HUES6 (cell line): ENCODE data around the gene APIP.
"Not testable (repeated sequence)": the region's sequence is repeated elsewhere in the genome, so short reads cannot be mapped to it uniquely, and the experiment has no call there.

Experiments
- H3K27ac ChIP-seq: 2 replicates; pipeline ENCODE4 v1.7.0; 2013; ENCODE audit warnings: low read depth, mild to moderate bottlenecking, low read length, inconsistent platforms
- H3K27me3 ChIP-seq: 2 replicates; pipeline ENCODE4 v1.6.1; 2013; ENCODE audit warnings: low read length; ENCODE audit not compliant: control insufficient read depth, insufficient read depth
- H3K36me3 ChIP-seq: 2 replicates; pipeline ENCODE4 v1.6.1; 2013; ENCODE audit warnings: low read length; ENCODE audit not compliant: control insufficient read depth, insufficient read depth
- H3K4me1 ChIP-seq: 2 replicates; pipeline ENCODE4 v1.6.1; 2013; ENCODE audit warnings: low read length; ENCODE audit not compliant: control insufficient read depth, insufficient read depth
- H3K4me3 ChIP-seq: 2 replicates; pipeline ENCODE4 v1.5.1; 2013; ENCODE audit warnings: low read depth, low read length
- H3K9ac ChIP-seq: one replicate; pipeline ENCODE4 v1.6.1; 2013; ENCODE audit warnings: mild to moderate bottlenecking, low read length
- H3K9me3 ChIP-seq: 2 replicates; pipeline ENCODE4 v1.6.1; 2013; ENCODE audit warnings: low read depth, low read length; ENCODE audit not compliant: control insufficient read depth, insufficient read depth

The APIP gene

GRCh38 chr11:34921156-34921555 is 5.0 kb upstream of the APIP start:
- Histone ChIP-seq H3K36me3 (peaks cover 5% of the 10 kb centered on the region; the same call in 1 of the 2 replicates), H3K4me1 (peaks cover 11% of the 10 kb centered on the region), H3K9ac (no peak overlapping the region), H3K27me3 (no peaks in the 10 kb centered on the region), H3K27ac (no peak overlapping the region), H3K4me3 (no peak overlapping the region), H3K9me3 (no peaks in the 10 kb centered on the region)

- Histone ChIP-seq H3K9me3 (no peaks in the 10 kb centered on the region), H3K27me3 (no peaks in the 10 kb centered on the region), H3K4me3 (peak overlapping the region; percentile 89), H3K36me3 (peaks cover 15% of the 10 kb centered on the region), H3K27ac (peak overlapping the region; percentile 84; the same call in 1 of the 2 replicates), H3K9ac (peak overlapping the region; percentile 95), H3K4me1 (peaks cover 13% of the 10 kb centered on the region)
These were observed 928 bp upstream of the APIP start for GRCh38 chr11:34916843-34917770.

- H3K27me3 ChIP-seq: no peaks in the 10 kb centered on the region
- H3K9ac ChIP-seq: peak overlapping the region; percentile 95
- peak overlapping the region; percentile 90 for H3K27ac ChIP-seq
- no peaks in the 10 kb centered on the region for H3K9me3 ChIP-seq
- peaks cover 13% of the 10 kb centered on the region for H3K4me1 ChIP-seq
- H3K36me3 ChIP-seq: peaks cover 12% of the 10 kb centered on the region
- peak overlapping the region; percentile 89 for H3K4me3 ChIP-seq
These were observed 804 bp downstream of the APIP start for GRCh38 chr11:34915136-34916014.

GRCh38 chr11:34913556-34913955 is 2.6 kb downstream of the APIP start:
- peaks cover 12% of the 10 kb centered on the region for H3K36me3 ChIP-seq
- H3K9me3 ChIP-seq, H3K4me3 ChIP-seq, H3K27ac ChIP-seq, H3K9ac ChIP-seq, H3K27me3 ChIP-seq: not testable (repeated sequence)
- H3K4me1 ChIP-seq: peaks cover 30% of the 10 kb centered on the region

GRCh38 chr11:34911676-34912075 is 4.5 kb downstream of the APIP start:
- Histone ChIP-seq H3K4me3 (no peak overlapping the region), H3K9me3 (no peaks in the 10 kb centered on the region), H3K36me3 (peaks cover 12% of the 10 kb centered on the region), H3K4me1 (peaks cover 36% of the 10 kb centered on the region), H3K9ac (no peak overlapping the region), H3K27me3 (no peaks in the 10 kb centered on the region), H3K27ac (no peak overlapping the region)

GRCh38 chr11:34910817-34911216 is 5.4 kb downstream of the APIP start:
- Histone ChIP-seq H3K9ac (no peak overlapping the region), H3K4me3 (no peak overlapping the region), H3K4me1 (peaks cover 36% of the 10 kb centered on the region), H3K27ac (no peak overlapping the region), H3K27me3 (no peaks in the 10 kb centered on the region), H3K9me3 (no peaks in the 10 kb centered on the region), H3K36me3 (peaks cover 15% of the 10 kb centered on the region; the same call in 1 of the 2 replicates)

- Histone ChIP-seq H3K4me3 (no peak overlapping the region), H3K9ac (no peak overlapping the region), H3K4me1 (peaks cover 35% of the 10 kb centered on the region), H3K27ac (no peak overlapping the region), H3K27me3 (no peaks in the 10 kb centered on the region), H3K9me3 (no peaks in the 10 kb centered on the region), H3K36me3 (peaks cover 15% of the 10 kb centered on the region; the same call in 1 of the 2 replicates)
These were observed 6.2 kb downstream of the APIP start for GRCh38 chr11:34909955-34910354.

- Histone ChIP-seq H3K9me3 (no peaks in the 10 kb centered on the region), H3K4me3 (no peak overlapping the region), H3K9ac (no peak overlapping the region), H3K27ac (no peak overlapping the region), H3K27me3 (no peaks in the 10 kb centered on the region), H3K36me3 (peaks cover 15% of the 10 kb centered on the region; the same call in 1 of the 2 replicates), H3K4me1 (peaks cover 34% of the 10 kb centered on the region)
These were observed 6.8 kb downstream of the APIP start for GRCh38 chr11:34909415-34909814.

- Histone ChIP-seq H3K27me3 (no peaks in the 10 kb centered on the region), H3K9me3 (peaks cover 8% of the 10 kb centered on the region), H3K4me1 (peaks cover 34% of the 10 kb centered on the region), H3K4me3 (no peak overlapping the region), H3K9ac (peak overlapping the region; percentile 11), H3K27ac (0 out of 2 replicates have a peak overlapping the region, but pooled peaks have one; percentile 54), H3K36me3 (peaks cover 13% of the 10 kb centered on the region; the same call in 1 of the 2 replicates)
These were observed 8.1 kb downstream of the APIP start for GRCh38 chr11:34907934-34908593.

GRCh38 chr11:34905666-34906065 is 10.5 kb downstream of the APIP start:
- Histone ChIP-seq H3K36me3 (peaks cover 20% of the 10 kb centered on the region), H3K4me1 (peaks cover 34% of the 10 kb centered on the region), H3K4me3 (no peak overlapping the region), H3K27me3 (no peaks in the 10 kb centered on the region), H3K9me3 (peaks cover 31% of the 10 kb centered on the region), H3K27ac (no peak overlapping the region), H3K9ac (no peak overlapping the region)
